Activated naive CD8-positive, alpha-beta T cell treated with anti-CD3 and anti-CD28 coated beads for 36 hours (primary cell): ENCODE results near the gene HIPK3. TPM values are rescaled to one million over a fixed set of nuclear protein-coding genes. Genes with fewer than 3 reads are reported as not detected.
"Not testable (repeated sequence)": the region's sequence is repeated elsewhere in the genome, so short reads cannot be mapped to it uniquely, and the experiment has no call there.

Experiments used
- DNase-seq: peaks from one replicate; pipeline ENCODE4 v3.0.0; 2021
- H3K27ac Mint-ChIP-seq: one replicate; pipeline ENCODE4 v1.8.0; 2022; ENCODE audit warnings: mild to moderate bottlenecking, moderate library complexity, mixed read lengths
- H3K27me3 Mint-ChIP-seq: one replicate; pipeline ENCODE4 v1.8.0; 2022; ENCODE audit warnings: mild to moderate bottlenecking, mixed read lengths
- H3K36me3 Mint-ChIP-seq: one replicate; pipeline ENCODE4 v1.8.0; 2021; ENCODE audit warnings: mild to moderate bottlenecking, mixed read lengths
- H3K4me1 Mint-ChIP-seq: one replicate; pipeline ENCODE4 v1.8.0; 2021; ENCODE audit warnings: mixed read lengths
- H3K4me3 Mint-ChIP-seq: one replicate; pipeline ENCODE4 v1.8.0; 2022; ENCODE audit warnings: mild to moderate bottlenecking, moderate library complexity, mixed read lengths
- H3K9me3 Mint-ChIP-seq: one replicate; pipeline ENCODE4 v1.8.0; 2022; ENCODE audit warnings: mixed read lengths
- total RNA-seq, 2 experiments: library from RNA; stranded (reverse); gene quantifications; one replicate each; pipeline ENCODE4 v1.2.3, GENCODE V29; 2021

HIPK3 gene
- total RNA-seq, 2 experiments from 2014 or later = 31.3 TPM

DNA sequence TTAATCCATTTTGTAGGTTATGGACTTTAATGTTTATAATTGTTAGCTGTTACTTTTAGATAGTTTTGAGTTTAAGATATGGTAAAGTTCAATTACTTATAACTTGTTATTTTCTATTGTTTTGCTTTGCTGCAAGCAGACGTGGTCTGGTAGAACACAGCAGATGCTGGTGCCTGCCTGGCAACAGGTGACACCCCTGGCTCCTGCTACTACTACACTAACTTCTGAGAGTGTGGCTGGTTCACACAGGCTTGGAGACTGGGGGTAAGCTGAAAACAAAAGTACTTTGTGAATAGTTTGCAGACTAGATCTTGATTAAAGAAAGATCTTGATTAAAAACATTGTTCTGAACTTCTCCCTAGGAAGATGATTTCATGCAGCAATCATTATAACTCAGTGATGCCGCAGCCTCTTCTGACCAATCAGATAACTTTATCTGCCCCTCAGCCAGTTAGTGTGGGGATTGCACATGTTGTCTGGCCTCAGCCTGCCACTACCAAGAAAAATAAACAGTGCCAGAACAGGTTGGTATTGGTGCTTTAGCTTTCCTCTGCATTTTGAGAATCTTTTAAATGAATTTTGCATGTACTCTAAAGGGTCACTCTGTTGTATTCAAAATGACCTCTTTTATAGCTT lies 90.4 kb downstream of the HIPK3 start:
- no peak overlapping the region for H3K4me3 Mint-ChIP-seq
- no peaks in the 10 kb centered on the region for H3K9me3 Mint-ChIP-seq

DNA sequence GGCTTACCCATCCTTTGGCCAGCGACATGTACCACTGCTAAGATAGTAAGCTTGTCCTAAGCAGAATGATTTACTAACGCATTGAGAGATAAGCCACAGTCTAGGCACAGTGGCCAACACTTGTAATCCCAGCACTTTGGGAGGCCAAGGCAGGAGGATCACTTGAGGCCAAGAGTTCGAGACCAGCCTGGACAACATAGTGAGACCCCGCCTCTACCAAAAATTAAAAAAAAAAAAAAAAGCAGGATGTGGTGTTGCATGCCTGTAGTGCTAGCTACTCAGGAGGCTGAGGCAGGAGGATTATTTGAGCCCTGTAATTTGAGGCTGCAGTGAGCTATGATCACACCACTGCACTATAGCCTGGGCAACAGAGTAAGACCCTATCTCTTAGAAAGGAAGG lies 93.1 kb downstream of the HIPK3 start:
- peaks cover 16% of the 10 kb centered on the region for H3K36me3 Mint-ChIP-seq
- H3K9me3 Mint-ChIP-seq = no peaks in the 10 kb centered on the region
- H3K4me3 Mint-ChIP-seq = no peak overlapping the region
- H3K4me1 Mint-ChIP-seq = no peaks in the 10 kb centered on the region
- H3K27ac Mint-ChIP-seq = no peak overlapping the region
- no peaks in the 10 kb centered on the region for H3K27me3 Mint-ChIP-seq
- no peak for DNase-seq

More for the DNA sequence above, 90.4 kb downstream of the HIPK3 start:
- Mint-ChIP-seq H3K36me3 (peaks cover 15% of the 10 kb centered on the region), H3K27me3 (no peaks in the 10 kb centered on the region), H3K27ac (no peak overlapping the region), H3K4me1 (no peaks in the 10 kb centered on the region)
- no peak for DNase-seq

DNA sequence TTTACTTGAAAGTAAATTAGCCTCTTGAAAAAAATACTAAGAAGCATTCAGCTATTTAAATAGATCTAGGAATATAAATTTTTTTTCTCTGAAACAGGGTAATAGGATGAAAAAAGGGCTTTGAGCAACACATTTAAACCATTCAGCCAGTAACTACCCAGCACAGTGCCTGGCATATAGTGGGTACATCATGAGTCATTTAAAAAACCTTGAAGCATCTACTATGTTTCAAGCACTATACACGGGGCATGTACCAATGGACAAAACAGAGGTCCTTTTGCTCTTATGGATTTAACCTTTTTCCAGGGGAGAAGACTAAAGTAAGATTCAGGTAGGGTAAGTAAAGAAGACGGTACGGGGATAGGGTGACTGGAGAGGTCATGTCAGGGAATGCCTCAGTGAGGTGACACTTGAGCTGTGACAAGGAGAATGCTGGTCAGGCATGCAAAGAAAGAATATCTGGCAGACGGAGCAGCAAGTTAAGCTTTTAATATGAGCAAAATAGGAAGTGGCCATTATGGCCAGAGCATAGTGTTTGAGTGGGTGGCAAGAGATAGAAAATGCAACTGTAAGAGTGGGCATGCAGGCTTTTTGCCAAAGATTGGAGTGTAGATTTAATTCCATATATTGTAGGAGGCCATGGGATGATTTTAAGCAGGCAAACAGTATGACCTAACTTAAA lies 101.1 kb downstream of the HIPK3 start:
- H3K4me3 Mint-ChIP-seq = no peak overlapping the region
- peaks cover under 1% of the 10 kb centered on the region for H3K36me3 Mint-ChIP-seq
- peak overlapping the region; percentile 4 for H3K27ac Mint-ChIP-seq
- no peak for DNase-seq
- H3K4me1 Mint-ChIP-seq = no peaks in the 10 kb centered on the region
- H3K9me3 Mint-ChIP-seq = no peaks in the 10 kb centered on the region
- H3K27me3 Mint-ChIP-seq = no peaks in the 10 kb centered on the region

DNA sequence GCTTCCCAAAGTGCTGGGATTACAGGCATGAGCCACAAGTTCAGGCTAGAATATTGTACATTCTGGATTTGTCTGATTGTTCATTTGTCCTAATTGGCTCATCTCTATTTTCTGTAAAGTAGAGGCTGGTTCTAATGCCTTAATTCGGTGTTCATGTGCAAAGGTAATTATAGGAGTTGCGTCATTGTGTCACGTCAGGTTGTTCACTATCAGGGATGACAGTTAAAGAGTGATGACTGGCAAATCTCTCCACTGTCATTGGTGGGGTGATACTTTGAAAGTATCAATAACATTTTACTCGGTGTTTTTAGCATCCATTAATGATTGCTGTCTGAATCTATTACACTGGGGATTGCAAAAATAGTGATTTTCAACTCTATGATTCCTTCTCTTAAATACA lies 103.5 kb downstream of the HIPK3 start:
- no peaks in the 10 kb centered on the region for H3K4me1 Mint-ChIP-seq
- H3K36me3 Mint-ChIP-seq = no peaks in the 10 kb centered on the region
- H3K27me3 Mint-ChIP-seq = peaks cover 7% of the 10 kb centered on the region
- no peak overlapping the region for H3K27ac Mint-ChIP-seq
- H3K9me3 Mint-ChIP-seq = no peaks in the 10 kb centered on the region
- no peak overlapping the region for H3K4me3 Mint-ChIP-seq
- no peak for DNase-seq

DNA sequence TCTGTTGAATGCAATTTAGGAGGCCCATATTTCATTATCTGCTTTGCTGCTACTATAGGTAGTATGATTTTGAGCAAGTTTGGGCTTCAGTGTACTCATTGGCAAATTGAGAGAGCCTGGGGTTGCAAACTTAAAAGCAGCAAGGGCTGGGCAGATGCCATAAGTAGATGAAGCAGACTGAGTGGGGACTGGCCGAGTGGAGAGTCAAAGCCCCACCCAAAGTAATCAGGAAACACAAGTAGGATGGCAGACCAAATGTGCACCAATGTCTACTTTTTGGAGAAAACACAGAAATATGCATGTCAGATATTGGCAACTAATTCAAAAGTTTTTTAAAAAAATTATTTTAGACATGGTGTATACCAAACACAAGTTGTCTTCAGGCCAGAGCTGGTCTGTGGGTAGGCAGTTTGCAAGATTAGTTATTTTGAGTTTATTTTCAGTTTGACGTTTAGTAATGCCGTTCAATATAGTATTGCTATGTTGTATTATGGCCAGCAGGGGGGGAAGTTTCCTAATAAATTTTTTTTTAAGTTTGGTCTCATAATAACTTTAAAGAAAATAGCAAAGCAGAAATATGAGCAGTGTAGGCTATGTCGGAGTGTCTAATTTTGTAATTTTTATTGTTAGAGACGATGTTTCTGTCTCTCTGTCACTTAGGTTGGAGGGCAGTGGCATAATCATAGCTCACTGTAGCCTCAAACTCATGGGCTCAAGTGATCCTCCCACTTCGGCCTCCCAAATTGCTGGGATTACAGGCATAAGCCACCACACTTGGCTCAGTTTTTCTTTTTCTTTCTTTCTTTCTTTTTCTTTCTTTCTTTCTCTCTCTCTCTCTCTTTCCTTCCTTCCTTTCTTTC lies 105.1 kb downstream of the HIPK3 start:
- Mint-ChIP-seq H3K27me3 (peaks cover 8% of the 10 kb centered on the region), H3K4me1 (no peaks in the 10 kb centered on the region), H3K9me3 (no peaks in the 10 kb centered on the region), H3K27ac (no peak overlapping the region), H3K36me3 (no peaks in the 10 kb centered on the region), H3K4me3 (no peak overlapping the region)
- no peak for DNase-seq

DNA sequence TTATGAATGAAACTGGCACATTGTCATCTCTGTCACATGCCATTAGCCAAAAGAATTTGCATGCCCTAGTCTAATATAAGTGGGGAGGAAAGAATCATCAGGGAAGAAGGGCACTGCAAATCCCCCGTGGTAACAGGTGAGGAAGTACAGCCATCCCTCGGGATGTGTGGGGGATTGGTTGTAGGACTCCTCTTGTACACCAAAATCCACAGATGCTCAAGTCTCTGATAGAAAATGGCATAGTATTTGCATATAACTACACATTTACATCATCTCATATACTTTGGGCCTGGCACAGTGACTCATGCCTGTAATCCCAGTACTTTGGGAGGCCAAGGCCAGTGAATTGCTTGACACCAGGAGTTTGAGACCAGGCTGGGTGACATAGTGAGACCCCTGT lies 109.7 kb downstream of the HIPK3 start:
- Mint-ChIP-seq H3K4me3 (no peak overlapping the region), H3K4me1 (no peaks in the 10 kb centered on the region), H3K27ac (no peak overlapping the region), H3K9me3 (no peaks in the 10 kb centered on the region), H3K27me3 (peaks cover 12% of the 10 kb centered on the region), H3K36me3 (no peaks in the 10 kb centered on the region)
- DNase-seq = no peak

DNA sequence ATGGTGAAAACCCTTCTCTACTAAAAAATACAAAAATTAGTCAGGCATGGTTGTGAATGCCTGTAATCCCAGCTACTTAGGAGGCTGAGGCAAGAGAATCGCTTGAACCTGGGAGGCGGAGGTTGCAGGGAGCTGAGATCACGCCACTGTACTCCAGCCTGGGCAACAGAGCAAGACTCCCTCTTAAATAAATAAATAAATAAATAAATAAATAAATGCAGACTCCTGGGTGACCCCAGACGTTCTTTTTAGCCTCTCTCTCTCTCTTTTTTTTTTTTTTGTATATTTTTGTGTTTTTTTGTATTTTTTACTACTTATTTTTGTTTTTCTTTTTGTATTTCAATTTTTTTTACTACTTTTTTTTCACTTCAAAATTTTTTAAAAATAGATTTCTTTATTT lies 111.3 kb downstream of the HIPK3 start:
- not testable (repeated sequence) for H3K9me3 Mint-ChIP-seq

DNA sequence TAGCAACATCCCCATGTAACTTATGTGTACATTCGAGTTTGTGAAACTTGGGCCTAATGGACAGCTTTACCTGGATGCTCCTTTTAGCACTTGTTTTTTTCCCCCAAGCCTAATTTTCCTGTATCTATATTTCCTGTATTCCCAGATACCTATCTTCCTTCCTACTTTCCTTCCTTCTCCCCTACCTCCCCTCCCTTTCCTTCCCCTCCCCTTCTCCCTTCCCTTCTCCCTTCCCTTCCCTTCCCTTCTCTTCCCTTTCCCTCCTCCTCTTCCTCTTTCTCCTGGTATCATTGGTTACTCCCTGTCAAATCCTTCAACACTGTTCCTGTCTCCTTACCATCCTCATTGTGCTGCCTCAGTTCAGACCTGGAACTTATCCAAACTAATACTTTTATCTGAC lies 111.8 kb downstream of the HIPK3 start:
- no peak overlapping the region for H3K27ac Mint-ChIP-seq
- no peaks in the 10 kb centered on the region for H3K9me3 Mint-ChIP-seq
- DNase-seq = no peak
- no peaks in the 10 kb centered on the region for H3K4me1 Mint-ChIP-seq
- H3K36me3 Mint-ChIP-seq = no peaks in the 10 kb centered on the region
- H3K27me3 Mint-ChIP-seq = peaks cover 24% of the 10 kb centered on the region
- H3K4me3 Mint-ChIP-seq = no peak overlapping the region

More for the DNA sequence above, 111.3 kb downstream of the HIPK3 start:
- DNase-seq, H3K4me1 Mint-ChIP-seq, H3K4me3 Mint-ChIP-seq, H3K36me3 Mint-ChIP-seq, H3K27ac Mint-ChIP-seq: not testable (repeated sequence)
- peaks cover 20% of the 10 kb centered on the region for H3K27me3 Mint-ChIP-seq

DNA sequence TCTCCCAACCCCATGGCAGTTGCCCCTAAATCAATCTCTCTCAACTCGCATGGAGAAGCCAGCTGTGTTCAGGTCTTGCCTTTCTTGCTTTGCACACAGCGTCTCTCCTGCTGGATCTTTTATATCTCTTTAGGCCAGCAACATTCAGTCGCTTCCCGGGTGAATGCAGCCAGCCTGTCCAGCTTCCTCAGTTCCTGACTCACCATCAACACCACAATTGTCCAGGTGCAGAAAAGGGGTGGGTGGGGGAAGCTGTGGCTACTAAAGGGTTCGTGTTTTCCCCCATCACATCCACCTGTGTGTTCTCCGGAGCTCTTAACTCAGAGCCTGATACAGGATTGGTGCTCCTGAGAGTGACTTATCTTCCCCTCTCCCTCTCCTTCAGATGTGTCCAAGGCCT lies 116.5 kb downstream of the HIPK3 start:
- Mint-ChIP-seq H3K27ac (no peak overlapping the region), H3K27me3 (peaks cover 53% of the 10 kb centered on the region), H3K4me1 (no peaks in the 10 kb centered on the region), H3K9me3 (no peaks in the 10 kb centered on the region), H3K36me3 (no peaks in the 10 kb centered on the region), H3K4me3 (no peak overlapping the region)
- no peak for DNase-seq

DNA sequence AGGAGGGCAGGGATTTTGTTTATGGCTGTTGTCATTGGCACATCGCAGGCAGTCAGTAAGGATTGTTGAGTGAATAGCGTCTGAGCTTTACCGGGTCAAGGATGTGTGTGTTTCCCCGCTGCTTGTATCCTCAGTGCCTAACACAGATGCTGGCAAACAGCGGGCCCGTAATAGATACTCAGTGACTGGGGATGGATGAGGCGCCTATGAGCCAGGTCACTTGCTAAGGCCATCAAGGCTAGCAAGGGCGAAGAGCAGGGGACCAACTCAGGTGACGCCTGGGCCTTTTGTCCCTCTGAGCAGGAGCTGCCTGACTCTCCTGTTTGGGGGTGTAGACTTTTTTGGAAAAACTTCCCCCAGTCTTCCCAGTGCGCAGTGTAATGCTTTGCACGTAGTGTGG lies 118.1 kb downstream of the HIPK3 start:
- peaks cover 55% of the 10 kb centered on the region for H3K27me3 Mint-ChIP-seq
- H3K4me1 Mint-ChIP-seq = no peaks in the 10 kb centered on the region
- no peaks in the 10 kb centered on the region for H3K36me3 Mint-ChIP-seq
- H3K9me3 Mint-ChIP-seq = no peaks in the 10 kb centered on the region
- peak overlapping the region; percentile 32 for H3K4me3 Mint-ChIP-seq
- DNase-seq = no peak
- H3K27ac Mint-ChIP-seq = no peak overlapping the region

DNA sequence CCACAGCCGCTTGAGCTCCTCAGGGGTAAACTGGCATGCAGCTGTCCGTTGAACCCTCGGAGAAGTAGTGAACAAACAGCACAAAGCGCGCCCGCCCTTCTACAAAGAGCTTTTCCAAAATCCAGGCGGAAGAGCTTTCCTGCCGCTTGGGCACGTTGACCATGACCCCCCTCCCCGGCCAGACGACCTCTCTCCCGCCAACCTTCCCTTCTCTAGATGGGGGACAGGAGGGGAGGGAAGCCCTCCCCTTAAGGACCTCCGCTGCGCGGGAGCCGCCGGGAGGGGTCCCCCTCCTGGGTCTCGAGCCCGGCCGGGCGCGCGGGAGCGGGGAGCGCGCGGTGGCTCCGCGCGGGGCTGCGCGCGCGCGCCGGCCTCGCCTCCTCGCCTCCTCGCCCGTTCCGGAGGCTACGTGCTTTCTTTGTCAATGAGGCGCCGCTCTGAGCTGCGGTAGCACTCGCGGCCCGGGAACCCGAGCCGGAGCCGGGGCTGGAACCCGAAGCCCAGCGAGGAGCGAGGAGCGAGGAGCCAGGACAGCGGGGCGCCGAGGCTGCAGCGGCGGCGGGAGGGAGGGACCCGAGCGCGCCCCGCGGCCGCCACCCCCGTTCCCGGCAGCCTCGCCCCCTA lies 118.6 kb downstream of the HIPK3 start, which contains the start of gene KIAA1549L:
Gene KIAA1549L (plus strand): TSS at position 421 of the 624 bp plus-strand sequence.
- H3K9me3 Mint-ChIP-seq = no peaks in the 10 kb centered on the region
- H3K27me3 Mint-ChIP-seq = peaks cover 53% of the 10 kb centered on the region
- H3K27ac Mint-ChIP-seq = no peak within 1 kb of the TSS
- no peaks in the 10 kb centered on the region for H3K4me1 Mint-ChIP-seq
- peak; percentile 6 for DNase-seq
- H3K4me3 Mint-ChIP-seq = peak within 1 kb of the TSS; percentile 32
- no peaks in the 10 kb centered on the region for H3K36me3 Mint-ChIP-seq

DNA sequence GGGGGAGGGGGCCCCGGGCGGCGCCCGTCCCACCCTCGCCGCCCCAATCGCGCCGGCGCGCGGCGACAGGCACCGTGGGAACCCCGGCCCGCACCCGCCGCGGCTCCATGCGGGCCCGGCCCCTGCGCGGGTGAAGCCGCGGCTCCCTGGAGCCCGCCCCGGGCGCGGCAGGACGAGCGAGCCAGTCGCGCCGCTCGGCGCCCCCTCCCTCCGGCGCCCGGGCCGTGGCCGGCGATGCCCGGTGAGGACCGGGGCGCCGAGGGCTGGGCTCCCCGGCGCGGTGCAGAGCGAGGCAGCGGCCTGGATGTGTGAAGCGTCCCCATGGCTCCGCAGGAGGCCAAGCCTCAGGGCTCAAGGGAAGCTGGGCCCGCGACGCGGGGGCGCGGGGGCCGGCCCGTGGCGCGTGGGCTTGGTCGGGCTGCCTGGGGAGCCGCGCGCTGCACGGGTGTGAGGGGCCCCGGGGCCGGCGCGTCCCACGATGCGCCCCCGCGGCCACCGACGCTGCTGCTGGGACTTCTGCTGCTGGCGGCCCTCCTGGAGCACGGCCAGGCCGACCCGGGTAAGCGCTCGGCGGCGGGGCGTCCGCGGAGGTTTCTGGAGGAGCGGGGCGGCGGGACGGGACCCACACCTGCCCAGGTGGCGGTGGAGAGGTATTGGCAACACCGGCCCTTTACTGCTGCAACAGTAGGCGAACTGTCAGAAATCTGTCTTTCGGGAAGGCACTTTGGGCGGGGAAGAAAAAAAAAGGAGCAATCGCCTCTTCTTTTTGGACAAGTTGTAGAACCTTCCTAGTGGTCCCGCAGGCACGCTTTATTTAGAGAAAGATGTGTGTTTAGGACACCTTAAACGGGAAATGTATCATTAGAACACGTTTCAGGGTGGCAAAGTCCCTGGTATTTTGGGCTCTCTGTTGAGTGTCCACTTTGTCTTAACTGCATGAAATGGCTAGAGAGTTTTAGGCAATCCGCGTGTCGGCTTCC lies 119.4 kb downstream of the HIPK3 start:
- H3K4me3 Mint-ChIP-seq = no peak overlapping the region
- H3K9me3 Mint-ChIP-seq = no peaks in the 10 kb centered on the region
- DNase-seq = peak; percentile 7
- no peak overlapping the region for H3K27ac Mint-ChIP-seq
- peaks cover 53% of the 10 kb centered on the region for H3K27me3 Mint-ChIP-seq
- no peaks in the 10 kb centered on the region for H3K36me3 Mint-ChIP-seq
- no peaks in the 10 kb centered on the region for H3K4me1 Mint-ChIP-seq

DNA sequence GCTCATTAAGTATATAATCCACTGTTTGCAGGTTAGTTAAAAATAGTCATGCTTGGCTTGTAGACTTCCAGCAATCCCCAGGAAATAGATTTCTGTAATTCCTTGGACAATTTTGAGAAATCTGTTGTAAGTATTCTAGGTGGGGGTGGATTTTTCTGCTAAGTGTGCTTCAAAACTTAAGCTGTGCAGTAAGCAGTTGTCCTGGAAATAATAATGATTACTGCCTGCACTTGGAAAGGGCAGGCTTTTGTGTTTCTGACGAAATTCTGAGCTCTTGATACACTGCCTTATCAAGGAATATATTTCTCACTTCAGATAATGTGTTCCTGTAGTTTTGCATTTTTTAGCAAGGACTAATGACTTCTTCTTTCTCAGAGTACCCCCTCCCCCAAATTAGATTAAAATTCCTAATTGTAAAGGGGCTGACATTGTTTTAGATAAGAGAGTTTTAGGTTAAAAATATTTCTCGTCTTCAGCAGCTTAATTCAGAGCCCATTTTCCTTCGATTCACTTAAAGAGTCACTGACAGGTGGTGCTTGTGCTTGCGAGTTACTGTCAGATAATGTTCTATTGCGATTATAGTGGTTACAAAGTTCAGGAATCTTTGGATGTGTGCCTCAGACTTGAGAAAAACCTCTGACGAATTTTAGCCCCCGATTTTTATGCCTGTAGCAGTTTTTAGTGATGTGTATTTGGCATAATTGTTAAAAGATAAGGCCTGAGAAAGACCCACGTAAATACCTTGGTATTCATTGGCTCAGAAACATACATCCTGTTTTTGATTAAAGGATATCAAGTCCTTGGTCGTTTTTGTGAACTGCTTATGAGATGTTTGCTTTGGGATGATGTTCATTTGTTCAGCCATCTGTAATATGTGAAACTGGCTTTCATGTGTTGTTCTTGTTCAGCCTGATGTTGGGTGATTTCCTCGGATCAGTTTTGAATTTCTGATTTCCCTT lies 120.5 kb downstream of the HIPK3 start:
- Mint-ChIP-seq H3K4me3 (no peak overlapping the region), H3K27ac (no peak overlapping the region), H3K36me3 (no peaks in the 10 kb centered on the region), H3K9me3 (no peaks in the 10 kb centered on the region), H3K27me3 (peaks cover 52% of the 10 kb centered on the region), H3K4me1 (no peaks in the 10 kb centered on the region)
- DNase-seq = no peak
